Glomerular visceral epithelial cell (primary cell): ENCODE data around the gene RALGDS.
A peak's percentile ranks its signal among the peaks of the same experiment; 100 is the strongest.
"Not testable (repeated sequence)": the region's sequence is repeated elsewhere in the genome, so short reads cannot be mapped to it uniquely, and the experiment has no call there.

Experiments used
- DNase-seq: peaks from one replicate; pipeline ENCODE4 v3.0.0-alpha.2; 2016; ENCODE audit errors: extremely low spot score

Gene RALGDS

DNA sequence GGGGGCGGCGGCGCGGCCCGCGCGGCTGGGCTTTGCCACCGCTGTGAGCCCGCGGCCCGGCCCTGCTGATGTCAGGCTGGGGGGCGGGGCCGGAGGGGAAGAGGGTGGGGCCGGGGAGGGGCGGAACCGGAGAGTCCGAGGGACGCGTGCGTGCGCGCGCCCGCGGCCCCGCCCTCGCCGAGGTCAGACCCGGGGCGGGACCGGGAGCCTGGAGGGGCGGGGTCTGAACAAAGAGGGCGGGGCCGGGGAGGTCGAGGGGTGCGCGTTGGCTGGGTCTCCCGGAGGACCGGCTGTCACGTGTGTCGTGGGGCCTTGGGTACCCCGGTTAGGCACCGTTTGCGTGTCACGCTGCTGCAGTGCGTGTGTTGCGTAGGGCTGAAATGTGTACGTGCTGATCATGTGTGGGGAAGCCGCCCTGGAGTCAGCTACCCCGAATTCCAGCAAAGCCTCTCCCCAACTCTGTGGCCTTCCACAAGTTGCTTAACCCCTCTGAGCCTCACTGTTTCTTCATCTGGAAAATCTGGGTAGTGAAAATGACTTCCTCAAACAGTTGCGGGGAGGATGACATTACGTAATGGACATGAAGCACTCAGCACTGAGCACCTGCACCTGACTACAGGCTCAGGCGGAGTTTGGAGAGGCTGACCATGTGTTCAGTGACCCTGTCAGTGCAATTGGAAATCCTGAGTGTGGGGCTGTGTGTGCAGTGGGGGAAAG is at the start of gene RALGDS:
Gene RALGDS (minus strand): TSS at position 43 of the 717 bp plus-strand sequence. CDS start 86 bp downstream, outside the sequence.
- peak; percentile 90 for DNase-seq

DNA sequence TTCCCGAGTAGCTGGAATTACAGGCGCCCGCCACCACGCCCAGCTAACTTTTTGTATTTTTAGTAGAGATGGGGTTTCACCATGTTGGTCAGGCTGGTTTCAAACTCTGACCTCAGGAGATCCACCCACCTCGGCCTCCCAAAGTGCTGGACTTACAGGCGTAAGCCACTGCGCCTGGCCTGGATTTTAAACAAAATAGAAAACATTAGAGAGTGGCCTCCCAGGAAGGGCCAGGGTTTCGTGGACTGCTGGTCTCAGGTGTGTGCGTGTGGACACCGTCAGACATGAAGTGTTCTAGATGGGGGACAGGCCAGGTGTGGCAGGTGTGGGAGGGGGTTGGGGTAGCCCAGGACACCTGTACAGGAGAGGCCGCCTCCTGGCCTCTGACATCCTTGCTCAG is 49.7 kb upstream of the RALGDS start:
- DNase-seq: no peak

DNA sequence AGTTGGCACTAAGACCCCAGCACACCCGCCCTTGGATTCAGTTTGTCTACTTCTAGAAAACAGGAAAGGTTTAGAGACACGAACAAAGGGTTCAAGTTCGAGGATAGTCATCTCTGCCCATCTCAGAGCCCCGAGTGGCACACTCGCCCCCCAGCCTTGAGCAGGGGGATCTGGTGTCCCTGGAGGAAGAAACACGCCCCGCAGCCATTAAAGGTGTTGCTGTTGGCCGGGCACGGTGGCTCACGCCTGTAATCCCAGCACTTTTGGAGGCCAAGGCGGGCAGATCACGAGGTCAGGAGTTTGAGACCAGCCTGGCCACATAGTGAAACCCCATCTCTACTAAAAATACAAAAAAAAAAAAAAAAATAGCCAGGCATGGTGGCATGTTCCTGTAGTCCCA is 48.6 kb upstream of the RALGDS start:
- DNase-seq: not testable (repeated sequence)

DNA sequence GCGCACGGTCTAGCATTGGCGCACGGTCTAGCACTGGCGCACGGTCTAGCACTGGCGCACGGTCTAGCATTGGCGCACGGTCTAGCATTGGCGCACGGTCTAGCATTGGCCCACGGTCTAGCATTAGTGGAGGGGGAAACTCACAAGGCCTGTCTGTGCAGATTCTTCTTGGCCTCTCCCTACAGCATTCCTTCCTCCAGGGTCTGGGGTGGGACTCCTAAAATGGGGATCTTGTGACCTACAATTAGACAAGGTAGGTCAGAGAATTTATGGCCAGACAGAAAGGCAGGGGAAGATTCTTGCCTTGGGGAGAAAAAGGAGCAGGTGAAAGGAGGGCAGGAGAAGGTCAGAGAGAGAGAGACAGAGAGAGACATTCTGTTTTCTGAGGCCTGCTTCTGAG is 48.1 kb upstream of the RALGDS start:
- DNase-seq: no peak

DNA sequence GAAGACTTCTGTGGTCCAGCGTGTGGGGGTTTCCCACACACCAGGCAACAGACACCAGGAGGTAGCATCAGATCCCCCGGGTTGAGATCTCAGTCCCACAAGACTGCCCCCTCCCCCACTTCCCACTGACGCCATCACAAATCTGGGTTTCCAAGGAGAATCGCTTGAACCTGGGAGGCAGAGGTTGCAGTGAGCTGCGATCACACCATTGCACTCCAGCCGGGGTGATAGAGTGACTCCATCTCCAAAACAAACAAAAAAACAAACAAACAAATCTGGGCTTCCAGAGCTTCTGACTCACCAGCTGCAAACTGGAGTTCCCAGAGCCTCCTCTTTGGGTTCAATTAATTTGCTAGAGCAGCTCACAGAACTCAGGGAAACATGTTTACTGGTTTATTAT is 47.4 kb upstream of the RALGDS start:
- DNase-seq: no peak

DNA sequence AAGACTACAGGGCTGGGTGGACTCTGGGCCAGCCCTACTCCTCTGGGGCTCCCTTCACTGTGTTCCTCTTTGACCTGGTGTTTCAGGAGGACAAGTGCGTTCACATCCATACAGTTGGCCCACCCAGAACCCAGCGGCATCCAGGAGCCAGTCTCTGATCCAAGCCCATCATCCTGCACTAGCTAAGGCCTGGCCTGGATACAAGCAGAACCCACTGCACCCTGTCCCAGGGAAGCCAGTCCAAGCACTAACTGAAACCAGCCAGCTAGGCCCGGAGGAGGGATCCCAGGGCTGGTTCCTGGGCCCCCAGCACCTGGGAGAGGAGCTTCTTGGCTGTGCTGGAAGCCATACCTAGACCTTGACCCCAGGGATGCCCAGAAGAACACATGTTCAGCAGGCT is 46.7 kb upstream of the RALGDS start:
- no peak for DNase-seq

DNA sequence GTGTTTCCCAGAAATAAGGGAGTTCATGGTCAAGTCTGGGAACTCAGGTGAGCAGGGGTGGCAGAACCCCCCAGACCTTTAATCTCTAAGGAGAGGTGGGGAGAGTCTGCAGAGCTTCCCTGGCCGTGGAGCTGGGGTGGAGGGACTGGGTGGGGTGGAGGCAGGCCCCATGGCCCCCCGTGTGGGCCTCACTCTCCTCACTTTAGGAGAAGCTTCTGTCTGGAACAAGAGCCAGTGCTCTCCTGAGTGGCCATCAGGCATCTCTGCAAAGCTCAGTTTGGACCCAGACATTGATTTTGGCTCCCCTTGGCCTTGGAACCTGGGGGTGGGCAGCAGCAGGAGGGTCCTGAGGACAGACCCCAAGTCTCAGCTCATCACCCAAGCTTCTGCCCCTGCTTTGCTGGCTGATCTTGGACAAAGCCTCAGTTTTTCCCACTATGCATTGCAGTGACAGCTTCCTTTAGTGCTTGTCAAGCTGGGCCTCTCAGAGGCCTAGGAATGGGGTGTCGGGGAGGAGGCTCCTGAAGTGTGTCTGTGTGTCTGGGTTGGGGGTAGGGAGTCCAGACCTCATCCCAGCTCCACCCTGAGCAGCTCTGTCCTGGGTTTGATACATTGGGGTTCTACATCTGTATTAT is 46.2 kb upstream of the RALGDS start:
- no peak for DNase-seq

DNA sequence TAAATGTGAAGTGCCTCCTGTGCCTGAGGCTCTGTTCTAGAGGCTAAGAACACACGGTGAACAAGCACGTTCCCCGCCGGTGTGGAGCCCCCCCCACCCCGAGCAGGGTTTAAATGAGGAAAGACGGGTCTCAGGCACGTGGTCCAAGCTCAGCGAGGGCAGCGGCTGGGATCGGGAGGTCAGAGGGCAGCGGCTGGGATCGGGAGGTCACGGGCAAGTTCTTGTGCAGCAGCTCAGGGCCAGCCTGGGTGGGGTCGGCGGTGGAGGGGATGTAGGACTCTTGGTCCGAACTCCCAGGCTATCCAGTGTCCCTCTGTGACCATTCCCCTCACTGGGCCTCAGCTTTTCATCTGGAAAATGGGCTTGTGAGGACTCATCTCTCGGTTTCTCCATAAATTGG is 45.4 kb upstream of the RALGDS start:
- no peak for DNase-seq

DNA sequence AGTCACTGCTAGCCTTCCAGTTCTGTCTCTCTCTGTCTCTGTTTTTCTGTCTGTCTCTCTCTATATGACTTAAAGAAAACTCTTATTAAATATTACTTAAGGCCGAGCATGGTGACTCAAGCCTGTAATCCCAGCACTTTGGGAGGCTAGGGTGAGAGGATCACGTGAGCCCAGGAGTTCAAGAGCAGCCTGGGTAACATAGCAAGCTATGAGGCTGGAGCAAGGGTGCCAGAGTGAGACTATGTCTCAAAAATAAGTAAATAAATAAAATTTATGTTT is 44.4 kb upstream of the RALGDS start:
- no peak for DNase-seq

DNA sequence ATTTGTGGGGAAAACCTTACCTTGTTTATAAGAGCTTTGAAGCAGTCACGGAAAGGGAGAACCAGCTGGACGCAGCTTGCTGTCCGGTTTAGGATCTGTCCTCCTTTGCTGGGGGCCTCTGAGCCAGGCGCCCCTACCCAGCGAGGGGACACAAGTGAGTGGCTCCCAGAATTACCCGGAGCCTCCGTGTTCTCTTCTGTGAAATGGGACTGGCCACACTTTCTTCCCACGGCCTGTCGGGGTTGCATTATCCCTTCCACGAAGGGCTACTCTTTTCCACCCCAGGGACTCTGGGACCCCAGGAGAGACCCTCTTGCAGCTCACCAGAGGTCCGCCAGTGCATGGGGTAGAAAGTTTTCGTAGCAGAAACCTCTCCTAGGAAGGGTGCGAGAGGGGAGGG is 43.2 kb upstream of the RALGDS start:
- DNase-seq: no peak

DNA sequence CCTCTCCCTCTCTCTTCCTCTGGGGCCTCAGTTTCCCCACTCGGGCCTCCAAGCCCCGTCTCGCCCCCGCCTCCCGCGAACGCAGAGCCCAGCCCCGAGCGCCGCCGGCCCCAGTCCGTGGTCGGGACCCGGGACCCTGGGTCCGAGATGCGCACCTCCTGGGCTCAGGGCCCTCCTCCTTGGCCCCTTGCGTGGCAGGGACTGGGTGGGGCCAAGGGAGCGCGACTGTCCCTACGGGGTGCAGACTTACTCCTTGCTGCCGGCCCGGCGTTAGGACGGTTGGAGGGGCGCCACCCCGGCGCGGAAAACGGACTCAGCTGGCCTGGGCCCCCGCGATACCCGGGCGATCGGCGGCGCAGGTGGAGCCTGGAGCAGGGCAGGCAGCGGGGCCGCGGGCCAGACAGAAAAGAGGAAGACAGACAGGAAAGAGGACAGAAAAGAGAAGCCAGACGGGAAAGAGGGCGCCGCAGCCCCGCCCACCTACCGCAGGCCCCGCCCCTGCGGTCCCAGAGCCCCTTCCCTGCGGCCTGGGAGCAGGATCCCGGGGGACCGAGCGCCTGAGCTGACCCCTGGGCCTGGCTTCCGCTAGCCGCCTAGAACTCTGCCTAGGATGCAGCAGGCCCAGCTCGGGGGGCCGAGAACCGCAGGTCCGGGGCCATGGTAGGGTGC is 42.6 kb upstream of the RALGDS start, which contains the start of gene GBGT1:
Gene GBGT1 (minus strand): TSS at position 411 of the 669 bp plus-strand sequence. CDS start 1,502 bp downstream, outside the sequence.
- DNase-seq: peak; percentile 13

DNA sequence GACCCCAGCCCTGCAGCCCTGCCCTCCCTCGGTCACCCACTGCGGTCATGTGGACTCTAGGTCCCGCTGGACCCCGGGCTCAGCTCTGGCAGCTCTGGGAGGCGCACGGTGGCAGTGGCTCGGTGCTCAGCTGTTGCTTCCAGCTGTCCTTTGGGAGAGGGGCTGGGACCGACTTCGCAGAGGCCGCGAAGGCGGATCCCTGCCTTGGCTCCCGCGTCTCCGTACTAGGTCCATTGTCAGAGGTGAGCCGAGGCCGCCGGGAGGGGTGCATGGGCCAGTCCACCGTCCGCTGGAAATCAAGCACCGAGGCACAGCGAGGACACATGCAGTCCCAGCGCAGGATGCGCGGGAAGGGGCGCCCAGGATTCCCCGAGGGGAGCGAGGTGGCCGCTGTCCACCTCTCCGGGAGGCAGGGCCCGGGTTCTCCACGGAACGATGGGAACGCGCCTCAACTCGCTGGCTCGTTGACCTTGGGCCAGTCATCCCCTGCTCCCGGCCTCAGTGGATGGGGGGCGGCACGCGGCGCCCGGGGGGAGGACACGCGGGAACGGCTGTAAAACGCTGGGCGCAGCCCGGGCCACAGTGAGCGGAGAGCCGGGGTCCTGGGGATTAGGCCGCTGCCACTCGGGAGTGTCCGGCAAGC is 41.9 kb upstream of the RALGDS start:
- no peak for DNase-seq

DNA sequence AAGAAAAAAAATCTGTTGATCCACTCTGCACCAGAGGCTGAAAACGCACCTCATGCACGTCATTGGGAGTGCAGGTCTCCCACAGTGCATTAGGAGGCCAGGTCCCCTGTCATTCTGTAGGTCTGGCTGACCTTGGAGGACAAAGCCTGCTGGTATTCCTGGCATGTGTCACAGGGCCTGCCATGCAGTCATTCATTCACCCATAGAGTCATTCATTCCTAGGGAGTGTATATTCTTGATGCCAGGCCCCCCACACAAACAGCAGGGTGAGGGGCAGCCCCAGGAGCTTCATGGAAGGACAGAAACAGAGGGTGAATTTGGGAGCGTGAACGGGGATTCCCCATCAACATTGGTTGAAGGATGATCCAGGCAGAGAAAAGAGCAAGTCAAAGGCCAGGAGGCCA is 40.5 kb upstream of the RALGDS start:
- DNase-seq: no peak

DNA sequence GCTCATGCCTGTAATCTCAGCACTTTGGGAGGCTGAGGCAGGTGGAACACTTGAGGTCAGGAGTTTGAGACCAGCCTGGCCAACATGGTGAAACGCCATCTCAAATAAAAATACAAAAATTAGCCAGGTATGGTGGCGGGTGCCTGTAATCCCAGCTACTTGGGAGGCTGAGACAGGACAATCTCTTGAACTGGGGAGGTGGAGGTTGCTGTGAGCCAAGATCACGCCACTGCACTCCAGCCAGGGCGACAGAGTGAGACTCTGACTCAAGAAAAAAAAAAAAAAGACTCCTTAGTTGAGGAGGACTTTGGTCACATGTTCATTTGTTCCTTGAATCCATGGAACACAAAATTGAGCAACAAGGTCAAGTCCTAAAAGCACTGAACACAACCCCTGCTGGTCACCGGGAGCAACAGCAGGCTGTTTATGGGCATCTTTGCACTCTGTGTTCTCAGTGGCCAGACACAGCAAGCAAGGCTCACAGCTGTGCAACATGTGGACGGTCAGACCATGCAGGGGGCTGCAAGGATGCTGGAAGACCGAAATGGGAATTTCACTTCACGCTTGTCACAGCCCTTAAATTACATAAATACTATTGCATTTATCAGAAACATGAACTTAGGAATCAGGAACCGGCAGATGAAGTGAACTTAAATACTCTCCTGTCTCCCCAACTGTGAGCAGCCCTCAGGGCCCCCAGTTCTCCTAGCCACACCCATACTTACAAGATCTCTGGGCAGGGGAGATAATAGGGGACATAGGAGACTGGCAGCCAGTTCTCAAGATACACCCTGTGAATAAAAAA is 39.9 kb upstream of the RALGDS start:
- peak; percentile 50 for DNase-seq

DNA sequence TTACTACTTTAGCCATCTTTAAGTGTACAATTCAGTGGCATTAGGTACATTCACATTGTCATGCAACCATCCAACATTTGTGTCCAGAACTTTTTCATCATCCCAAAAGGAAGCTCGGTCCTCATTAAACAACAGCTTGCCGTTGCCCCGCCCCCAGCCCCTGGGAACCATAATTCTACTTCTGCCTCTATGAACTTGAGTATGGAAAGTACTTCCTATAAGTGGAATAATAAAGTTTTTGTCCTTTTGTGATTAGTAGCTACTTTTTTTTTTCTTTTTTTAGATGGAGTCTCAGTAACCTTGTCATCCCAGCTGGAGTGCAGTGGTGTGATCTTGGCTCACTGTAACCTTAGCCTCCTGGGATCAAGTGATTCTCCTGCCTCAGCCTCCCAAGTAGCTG is 37.7 kb upstream of the RALGDS start:
- DNase-seq: no peak

DNA sequence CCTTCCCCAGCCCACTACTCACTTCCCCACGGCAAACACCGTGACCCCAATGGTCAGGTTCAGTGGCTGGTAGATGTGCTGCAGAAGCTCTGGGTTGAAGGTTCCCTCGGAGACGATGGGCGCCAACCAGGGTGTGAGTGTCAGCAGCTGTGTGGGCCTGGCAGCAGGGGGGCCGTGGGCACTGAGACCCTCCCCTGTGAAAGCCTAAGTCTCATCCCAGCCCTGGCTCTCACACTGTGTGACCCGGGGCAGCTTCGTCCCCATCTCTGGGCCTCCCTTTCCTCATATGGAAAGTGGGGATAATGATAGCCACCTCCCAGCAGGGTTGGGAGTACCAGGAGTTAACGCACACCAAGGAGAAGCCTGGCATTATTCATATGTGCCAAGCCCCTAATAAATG is 34.1 kb upstream of the RALGDS start:
- no peak for DNase-seq

DNA sequence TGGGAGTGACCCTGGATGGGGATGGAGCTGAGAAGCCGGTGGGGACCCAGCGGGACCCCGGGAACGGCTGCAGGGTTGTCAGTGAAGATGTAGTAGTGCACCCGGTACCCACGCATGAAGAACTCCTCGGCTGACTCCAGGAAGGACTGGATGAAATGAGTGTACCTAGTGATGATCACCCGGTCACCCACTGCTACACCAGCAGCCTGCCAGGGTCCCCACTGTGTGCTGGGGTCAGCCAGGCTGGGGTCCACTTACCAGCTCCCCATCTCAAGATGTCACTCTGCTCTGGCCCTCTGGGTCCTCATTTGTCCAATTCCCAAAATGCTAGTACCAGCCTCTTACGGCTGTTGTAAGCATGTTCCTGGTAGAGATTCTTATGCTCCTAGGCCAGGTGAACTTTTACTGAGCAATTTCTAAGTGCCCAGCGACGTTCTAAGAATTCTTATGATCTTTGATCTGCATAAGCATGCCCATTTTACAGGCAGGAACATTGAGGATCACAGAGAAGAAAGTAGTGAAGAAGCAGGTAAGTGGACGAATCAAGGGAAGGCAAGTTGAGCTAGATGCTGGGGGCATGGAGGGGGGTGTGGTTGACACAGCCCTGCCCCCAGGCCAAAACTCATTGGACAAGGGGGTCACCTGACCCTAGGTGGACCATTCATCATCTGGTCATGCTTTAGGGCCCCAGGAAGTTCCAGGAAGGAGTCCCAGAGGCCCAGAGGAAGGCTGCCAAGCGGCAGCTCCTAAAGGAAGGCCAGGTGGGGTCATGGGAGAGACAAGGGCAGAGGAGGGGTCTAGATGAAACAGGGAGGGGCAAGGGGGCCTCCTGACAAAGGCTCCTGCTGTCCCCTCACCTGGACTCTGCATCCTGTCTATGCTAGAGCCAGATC is 33.3 kb upstream of the RALGDS start:
- no peak for DNase-seq

DNA sequence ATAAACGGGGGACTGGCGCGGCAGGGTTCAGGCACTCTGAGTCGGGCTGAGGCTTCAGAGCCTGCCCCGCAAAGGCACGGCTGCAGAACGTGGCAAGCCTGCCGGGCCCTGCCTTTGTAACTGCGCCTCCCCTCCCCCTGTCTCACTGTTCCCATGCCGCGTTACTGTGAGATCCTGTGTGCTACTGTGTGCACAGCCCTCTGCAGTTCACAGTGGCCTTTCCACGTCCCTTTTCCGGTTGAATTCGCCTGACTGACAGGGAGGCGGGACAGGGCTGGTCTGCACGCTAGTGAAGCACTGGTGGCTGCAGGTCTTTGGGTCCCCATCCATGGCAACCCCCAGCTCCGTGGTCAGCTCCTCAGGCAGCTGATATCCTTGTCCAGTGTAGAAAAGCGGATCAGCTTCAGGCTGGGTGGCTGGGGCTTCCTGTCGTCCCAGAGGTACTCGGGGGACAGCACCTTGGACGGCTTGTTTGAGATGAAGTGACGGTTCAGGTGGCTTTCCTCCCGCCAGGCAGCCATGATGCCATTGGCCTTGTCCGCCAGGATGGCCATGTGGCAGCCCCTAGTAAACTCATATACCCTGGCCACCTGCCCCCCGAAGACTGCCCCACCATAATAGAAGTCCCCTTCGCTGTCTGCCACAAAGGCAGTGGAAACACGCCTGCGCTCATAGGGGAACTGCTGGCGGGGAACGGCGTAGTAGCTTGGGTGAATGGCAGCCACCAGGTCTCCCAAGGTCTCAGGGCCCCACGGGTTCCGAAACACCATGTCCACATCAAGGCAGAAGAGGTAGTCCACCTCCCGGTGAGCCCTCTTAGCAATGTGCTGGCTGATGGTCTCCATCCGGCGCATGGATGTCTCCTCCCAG is 32.4 kb upstream of the RALGDS start:
- no peak for DNase-seq

DNA sequence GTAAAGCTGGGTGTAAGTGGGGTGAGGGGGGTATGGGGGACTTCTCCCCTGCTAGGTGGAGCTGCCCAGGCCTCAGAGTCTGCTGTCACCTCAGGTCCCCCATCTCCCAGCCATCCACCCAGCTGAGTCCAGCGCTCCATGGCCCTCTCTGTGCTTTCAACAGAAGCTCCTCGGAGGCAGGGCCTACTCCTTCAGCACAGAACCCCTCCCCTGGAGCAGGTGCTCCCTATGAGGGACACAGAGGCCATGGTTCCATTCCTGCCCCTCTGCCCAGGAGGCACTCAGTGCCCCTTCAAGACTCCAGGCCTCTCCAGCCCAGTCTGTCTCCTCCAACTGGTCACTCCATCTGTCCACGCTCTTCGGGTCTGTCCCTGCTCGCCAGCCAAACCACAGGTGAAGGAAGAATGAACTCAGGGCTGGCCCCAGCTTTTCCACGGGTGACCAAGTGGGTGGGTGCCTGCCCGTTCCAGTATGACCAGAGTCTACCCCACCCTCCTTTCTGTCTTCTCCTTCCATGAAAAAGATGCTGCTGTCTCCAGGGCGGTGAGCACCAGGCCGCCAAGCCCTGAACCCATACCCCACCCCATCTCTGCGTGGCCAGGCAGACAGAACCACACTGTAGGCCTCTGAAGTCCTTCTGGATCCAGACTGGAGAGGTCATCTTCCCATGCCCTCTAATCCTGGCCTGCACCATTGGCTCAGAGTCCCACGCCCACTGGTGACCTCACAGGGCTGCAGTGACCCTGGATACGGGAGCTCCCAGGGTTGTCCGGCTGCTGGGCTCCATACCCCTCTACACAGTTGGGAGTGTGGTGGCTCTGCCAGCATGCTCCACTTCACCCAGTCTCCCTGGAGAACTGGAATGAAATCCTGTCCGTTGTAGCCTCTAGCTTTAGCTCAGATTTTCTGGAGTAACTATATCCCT is 30.8 kb upstream of the RALGDS start:
- DNase-seq: no peak
